ENCODE measurements around the gene WLS.

The WLS gene

DNA sequence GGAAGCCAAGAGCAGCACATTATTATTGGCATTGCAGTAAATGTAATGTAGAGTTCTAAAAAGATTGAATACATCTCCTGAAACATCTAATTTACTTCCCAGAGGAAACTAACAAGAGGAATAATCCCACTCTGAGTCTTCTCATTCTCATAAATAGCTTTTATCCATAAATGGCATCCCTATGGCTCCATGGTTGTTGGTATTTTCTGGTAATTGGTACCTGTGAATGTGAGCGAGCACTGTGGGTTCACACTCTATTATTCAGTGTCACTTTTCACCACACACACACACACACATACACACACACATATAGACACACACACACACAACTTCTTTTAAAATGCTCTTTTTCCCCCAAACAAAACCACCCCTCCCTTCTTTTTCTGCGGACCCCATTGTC is 4.7 kb upstream of the WLS start:
- H3K36me3 Mint-ChIP-seq (ENCODE audit: low read depth): no peaks in the 10 kb centered on the region
- peaks cover 47% of the 10 kb centered on the region for H3K27me3 Mint-ChIP-seq
- intact Hi-C loops (cut with micrococcal nuclease): no loop called here
- H3K4me3 Mint-ChIP-seq: no peak overlapping the region
- H3K27ac Mint-ChIP-seq: no peak overlapping the region
- no peaks in the 10 kb centered on the region for H3K9me3 Mint-ChIP-seq
- peaks cover 23% of the 10 kb centered on the region for H3K4me1 Mint-ChIP-seq (ENCODE audit: low read depth)

DNA sequence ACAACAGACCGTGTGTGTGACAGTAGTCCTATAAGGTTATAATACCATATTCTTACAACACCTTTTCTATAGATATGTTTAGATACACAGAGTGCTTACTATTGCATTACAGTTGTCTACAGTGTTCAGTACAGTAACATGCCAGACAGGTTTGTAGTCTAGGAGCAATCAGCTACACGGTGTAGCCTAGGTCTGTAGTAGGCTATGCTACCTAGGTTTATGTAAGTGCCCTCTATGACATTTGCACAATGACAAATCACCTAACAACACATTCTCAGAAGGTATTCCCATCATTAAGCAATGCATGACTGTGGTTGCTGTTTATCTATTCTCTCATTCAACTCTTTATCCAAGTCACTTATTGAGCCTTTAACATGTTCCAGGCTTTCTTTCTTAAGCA is 1.8 kb upstream of the WLS start:
- Mint-ChIP-seq H3K4me3 (no peak overlapping the region), H3K27me3 (peaks cover 56% of the 10 kb centered on the region), H3K27ac (no peak overlapping the region), H3K36me3 (ENCODE audit: low read depth) (peaks cover 7% of the 10 kb centered on the region), H3K4me1 (ENCODE audit: low read depth) (peaks cover 36% of the 10 kb centered on the region), H3K9me3 (no peaks in the 10 kb centered on the region)
- intact Hi-C loops (cut with micrococcal nuclease): loop anchor here (5.0 kb wide), 1 partner anchor 38 kb away; no protein-coding TSS in a partner anchor

DNA sequence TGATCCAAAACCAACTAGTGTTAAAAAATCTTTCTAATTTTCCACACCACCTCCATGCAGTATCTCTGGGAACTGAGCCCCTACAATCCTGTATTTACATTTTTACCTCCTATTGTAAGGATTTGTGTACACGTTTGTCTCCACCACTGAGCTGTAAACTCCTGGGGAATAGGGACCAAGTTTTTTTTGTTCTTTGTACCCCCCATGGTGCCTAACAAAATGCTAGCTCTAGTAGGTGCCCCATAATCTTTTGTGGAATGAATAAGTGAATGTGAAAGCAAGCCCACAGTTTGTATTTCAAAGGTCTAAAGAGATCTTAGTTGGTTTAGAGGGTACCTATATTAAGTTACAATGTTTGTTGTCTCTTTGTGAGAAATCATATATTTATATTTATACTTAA is 879 bp upstream of the WLS start:
- H3K27ac Mint-ChIP-seq: peak overlapping the region; percentile 80
- H3K27me3 Mint-ChIP-seq: peaks cover 52% of the 10 kb centered on the region
- H3K36me3 Mint-ChIP-seq (ENCODE audit: low read depth): peaks cover 7% of the 10 kb centered on the region
- peaks cover 39% of the 10 kb centered on the region for H3K4me1 Mint-ChIP-seq (ENCODE audit: low read depth)
- no peaks in the 10 kb centered on the region for H3K9me3 Mint-ChIP-seq
- intact Hi-C loops (cut with micrococcal nuclease): loop anchor here (5.0 kb wide), 1 partner anchor 39 kb away; no protein-coding TSS in a partner anchor
- peak overlapping the region; percentile 92 for H3K4me3 Mint-ChIP-seq

DNA sequence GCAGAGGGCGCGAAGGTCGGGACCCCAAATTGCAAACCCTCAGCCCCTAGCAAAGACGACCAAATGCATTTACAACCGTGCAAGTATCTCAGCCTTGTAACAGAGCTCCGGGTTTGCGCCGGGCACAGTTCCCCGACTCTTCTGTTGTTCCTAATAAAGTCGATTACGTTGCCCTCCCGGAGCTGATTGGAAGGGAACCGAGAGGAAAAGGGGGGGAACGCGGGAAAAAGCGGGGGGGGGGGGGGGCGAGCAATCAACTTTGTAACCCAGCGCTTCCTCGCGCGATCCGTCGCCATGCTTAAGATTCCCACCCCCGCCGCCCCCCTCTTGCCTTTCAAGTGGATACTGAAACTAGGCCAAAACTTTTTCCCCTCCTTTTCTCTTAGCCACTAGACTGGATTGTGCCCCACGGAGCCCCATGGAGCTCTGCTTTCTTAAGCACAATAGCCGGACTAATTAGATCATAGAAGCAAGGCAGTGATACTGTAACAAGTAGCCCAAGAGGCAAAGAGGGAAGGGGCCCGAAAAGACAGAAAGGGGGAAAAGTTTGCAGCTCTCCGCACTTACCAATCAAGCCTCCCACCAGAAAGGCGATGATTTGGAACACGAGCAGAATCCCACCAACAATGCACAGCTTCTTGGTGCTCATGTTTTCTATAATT is 565 bp downstream of the WLS start:
- Mint-ChIP-seq H3K4me1 (ENCODE audit: low read depth) (peaks cover 39% of the 10 kb centered on the region), H3K9me3 (no peaks in the 10 kb centered on the region), H3K27me3 (peaks cover 43% of the 10 kb centered on the region), H3K36me3 (ENCODE audit: low read depth) (peaks cover 7% of the 10 kb centered on the region), H3K4me3 (peak overlapping the region; percentile 92), H3K27ac (peak overlapping the region; percentile 80)
- intact Hi-C loops (cut with micrococcal nuclease): loop anchor here (5.0 kb wide), 1 partner anchor 41 kb away; no protein-coding TSS in a partner anchor

DNA sequence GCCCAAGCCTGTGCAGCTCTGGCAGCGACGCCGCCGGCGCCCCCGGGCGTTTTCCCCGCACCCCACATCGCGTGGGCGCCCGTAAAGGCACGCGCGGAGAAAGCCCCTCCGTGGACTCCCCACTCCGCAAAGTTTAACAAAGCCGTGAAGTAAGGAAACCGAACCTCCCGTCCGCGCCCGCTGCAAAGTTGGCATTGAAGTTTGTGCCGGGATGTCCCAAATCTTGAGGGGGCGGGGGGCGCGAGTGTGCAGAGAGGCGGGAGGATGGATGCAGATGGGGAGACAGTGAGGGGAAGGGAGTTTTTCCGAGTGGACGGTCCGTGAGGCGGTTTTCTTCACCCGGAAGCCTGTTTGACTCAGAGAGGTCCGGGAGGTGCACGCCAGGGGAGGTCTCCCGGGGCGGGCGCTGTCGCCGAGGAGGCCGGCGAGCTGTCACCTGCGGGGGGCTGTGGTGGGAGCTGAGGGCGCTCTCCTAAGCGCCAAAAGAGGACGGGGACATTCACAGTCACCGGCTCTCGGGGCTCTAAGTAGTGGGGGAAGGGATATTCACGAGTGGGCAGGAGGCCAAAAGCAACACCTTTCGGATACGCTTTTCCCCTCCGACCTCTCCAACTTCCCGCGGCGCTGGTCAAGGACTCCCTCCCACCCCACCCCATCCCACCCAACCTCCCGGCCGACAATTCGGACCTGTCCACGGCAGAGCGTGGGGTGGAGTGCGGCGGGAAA is 1.3 kb downstream of the WLS start:
- intact Hi-C loops (cut with micrococcal nuclease): loop anchor here (5.0 kb wide), 1 partner anchor 41 kb away; no protein-coding TSS in a partner anchor
- peaks cover 40% of the 10 kb centered on the region for H3K27me3 Mint-ChIP-seq
- H3K27ac Mint-ChIP-seq: peak overlapping the region; percentile 80
- H3K4me1 Mint-ChIP-seq (ENCODE audit: low read depth): peaks cover 39% of the 10 kb centered on the region
- H3K36me3 Mint-ChIP-seq (ENCODE audit: low read depth): peaks cover 7% of the 10 kb centered on the region
- peak overlapping the region; percentile 92 for H3K4me3 Mint-ChIP-seq
- H3K9me3 Mint-ChIP-seq: no peaks in the 10 kb centered on the region

DNA sequence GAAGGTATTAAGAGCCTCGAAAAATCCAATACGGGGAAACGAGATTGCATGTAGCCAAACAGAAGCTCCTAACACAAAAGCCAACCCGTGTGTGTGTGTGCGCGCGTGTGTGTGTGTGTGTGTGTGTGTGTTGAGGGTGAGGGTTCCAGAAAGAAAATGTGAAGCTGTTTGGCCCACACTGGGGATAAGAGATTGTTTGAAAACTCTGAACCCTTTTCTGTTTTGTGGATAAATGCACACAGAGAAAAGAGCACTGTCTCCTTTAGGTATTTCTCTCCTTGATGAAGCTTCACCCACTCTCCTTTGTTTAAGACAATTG is 1.9 kb downstream of the WLS start:
- intact Hi-C loops (cut with micrococcal nuclease): loop anchor here (5.0 kb wide), 1 partner anchor 42 kb away; no protein-coding TSS in a partner anchor
- Mint-ChIP-seq H3K27me3 (peaks cover 40% of the 10 kb centered on the region), H3K4me3 (peak overlapping the region; percentile 92)

DNA sequence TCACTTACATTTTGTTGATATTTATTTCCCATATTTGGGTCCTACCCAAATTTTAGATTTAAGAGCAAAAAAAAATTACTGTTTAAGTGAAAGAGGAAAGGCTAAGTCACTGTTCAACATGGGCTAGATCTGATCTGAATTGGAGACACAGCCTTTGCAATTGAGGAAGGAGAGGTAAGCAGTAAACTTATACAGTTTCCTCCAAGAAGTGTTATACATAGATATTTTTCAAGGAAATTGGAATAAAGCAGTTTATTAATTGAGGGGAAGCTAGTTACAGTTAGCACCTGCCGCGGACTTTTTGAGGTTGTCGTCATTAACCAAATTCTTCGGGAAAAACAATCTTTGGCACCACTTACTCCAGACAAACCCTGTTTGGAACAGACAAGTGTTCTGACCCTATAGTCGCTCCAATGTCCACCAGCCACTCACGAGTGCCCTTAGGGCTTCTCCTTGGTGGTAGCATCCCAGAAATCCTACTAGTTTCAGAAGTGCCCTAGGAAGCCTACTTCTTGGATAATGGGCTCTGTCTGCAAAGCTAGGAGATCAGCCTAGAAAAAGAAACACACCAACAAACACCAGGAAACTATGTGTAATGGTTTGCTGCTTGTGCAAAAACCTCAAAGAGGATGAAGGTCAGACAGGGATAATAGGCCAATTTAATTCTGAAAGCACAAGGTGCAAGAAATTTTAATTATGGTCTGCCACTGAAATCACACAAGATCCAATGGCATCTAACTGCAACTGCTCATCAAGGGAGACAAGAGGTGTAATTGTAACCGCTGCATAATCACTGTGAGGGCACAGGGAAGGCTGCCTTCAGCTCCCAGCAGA is 2.5 kb downstream of the WLS start:
- peaks cover 39% of the 10 kb centered on the region for H3K4me1 Mint-ChIP-seq (ENCODE audit: low read depth)
- peaks cover 36% of the 10 kb centered on the region for H3K27me3 Mint-ChIP-seq

More for the DNA sequence above, 1.9 kb downstream of the WLS start:
- Mint-ChIP-seq H3K4me1 (ENCODE audit: low read depth) (peaks cover 39% of the 10 kb centered on the region), H3K36me3 (ENCODE audit: low read depth) (peaks cover 7% of the 10 kb centered on the region), H3K9me3 (no peaks in the 10 kb centered on the region), H3K27ac (peak overlapping the region; percentile 80)

DNA sequence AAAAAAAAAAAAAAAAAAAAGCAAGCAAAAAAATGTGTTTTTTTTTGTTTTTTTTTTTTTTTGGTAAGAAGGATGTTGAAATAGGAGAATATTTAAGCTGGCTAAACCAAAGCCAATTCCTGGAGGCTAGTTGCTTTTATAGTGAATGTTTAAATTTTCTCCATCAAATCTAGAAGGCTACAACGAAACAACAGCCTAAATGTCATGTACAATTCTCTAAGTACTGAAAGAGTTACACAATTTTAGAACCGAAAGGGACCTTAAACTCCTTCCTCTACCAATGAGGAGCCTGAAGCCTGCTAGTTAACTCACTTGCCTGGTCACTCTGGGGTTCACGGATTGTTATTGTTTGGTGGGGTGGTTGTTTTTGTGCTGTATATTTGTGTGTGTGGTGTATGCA is 3.5 kb downstream of the WLS start:
- peaks cover 7% of the 10 kb centered on the region for H3K36me3 Mint-ChIP-seq (ENCODE audit: low read depth)
- no peak overlapping the region for H3K4me3 Mint-ChIP-seq
- intact Hi-C loops (cut with micrococcal nuclease): loop anchor here (10.0 kb wide), 1 partner anchor 116 kb away; no protein-coding TSS in a partner anchor
- H3K27ac Mint-ChIP-seq: no peak overlapping the region
- no peaks in the 10 kb centered on the region for H3K9me3 Mint-ChIP-seq
- H3K4me1 Mint-ChIP-seq (ENCODE audit: low read depth): peaks cover 39% of the 10 kb centered on the region
- peaks cover 28% of the 10 kb centered on the region for H3K27me3 Mint-ChIP-seq

More for the DNA sequence above, 2.5 kb downstream of the WLS start:
- intact Hi-C loops (cut with micrococcal nuclease): loop anchor here (5.0 to 10.0 kb wide), 2 partner anchors 42 to 115 kb away; no protein-coding TSS in a partner anchor
- no peaks in the 10 kb centered on the region for H3K9me3 Mint-ChIP-seq
- H3K4me3 Mint-ChIP-seq: no peak overlapping the region
- no peak overlapping the region for H3K27ac Mint-ChIP-seq
- peaks cover 7% of the 10 kb centered on the region for H3K36me3 Mint-ChIP-seq (ENCODE audit: low read depth)

DNA sequence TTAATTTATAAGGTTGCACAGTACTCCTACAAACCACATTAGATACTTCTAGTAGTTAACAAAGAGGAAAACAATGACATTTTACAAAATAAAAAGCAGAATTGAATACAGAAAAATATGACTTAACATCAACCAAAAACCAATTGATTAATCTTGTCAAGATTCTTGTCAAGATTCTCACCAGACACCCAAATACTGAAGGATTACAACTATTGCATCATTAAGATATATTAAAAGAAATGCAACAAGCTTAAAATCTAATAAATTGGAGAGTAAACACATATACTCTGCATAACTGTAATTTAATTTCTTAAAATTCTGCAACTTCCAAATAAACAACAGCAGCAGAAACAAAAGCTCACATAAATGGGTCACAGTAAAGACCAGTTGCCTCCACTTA is 4.7 kb downstream of the WLS start:
- H3K27ac Mint-ChIP-seq: no peak overlapping the region
- H3K4me1 Mint-ChIP-seq (ENCODE audit: low read depth): peaks cover 29% of the 10 kb centered on the region
- H3K36me3 Mint-ChIP-seq (ENCODE audit: low read depth): peaks cover 7% of the 10 kb centered on the region
- no peaks in the 10 kb centered on the region for H3K9me3 Mint-ChIP-seq
- intact Hi-C loops (cut with micrococcal nuclease): loop anchor here (10.0 kb wide), 1 partner anchor 117 kb away; no protein-coding TSS in a partner anchor
- H3K27me3 Mint-ChIP-seq: peaks cover 17% of the 10 kb centered on the region
- no peak overlapping the region for H3K4me3 Mint-ChIP-seq

DNA sequence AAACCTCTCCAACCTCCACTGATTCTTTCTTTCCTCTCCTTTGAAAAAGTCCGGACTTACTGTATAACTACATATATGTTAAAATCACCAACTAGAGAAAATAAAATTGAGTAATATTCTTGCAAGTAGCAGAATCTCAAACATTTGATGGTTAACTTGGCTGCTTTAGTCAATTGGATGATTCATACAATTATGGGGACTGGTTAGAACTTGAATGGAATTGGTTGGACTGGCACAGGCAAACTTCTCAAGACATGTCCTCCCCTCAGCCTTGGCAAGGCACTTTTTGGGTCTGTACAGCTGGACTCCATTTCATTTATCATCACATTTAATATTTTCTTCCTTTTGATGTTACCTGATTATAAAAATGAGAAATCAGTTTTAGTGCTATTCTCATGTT is 6.5 kb downstream of the WLS start:
- Mint-ChIP-seq H3K36me3 (ENCODE audit: low read depth) (peaks cover 2% of the 10 kb centered on the region), H3K9me3 (no peaks in the 10 kb centered on the region), H3K27ac (no peak overlapping the region), H3K4me1 (ENCODE audit: low read depth) (peaks cover 25% of the 10 kb centered on the region), H3K4me3 (no peak overlapping the region), H3K27me3 (peaks cover 7% of the 10 kb centered on the region)
- intact Hi-C loops (cut with micrococcal nuclease): loop anchor here (10.0 kb wide), 1 partner anchor 119 kb away; no protein-coding TSS in a partner anchor

DNA sequence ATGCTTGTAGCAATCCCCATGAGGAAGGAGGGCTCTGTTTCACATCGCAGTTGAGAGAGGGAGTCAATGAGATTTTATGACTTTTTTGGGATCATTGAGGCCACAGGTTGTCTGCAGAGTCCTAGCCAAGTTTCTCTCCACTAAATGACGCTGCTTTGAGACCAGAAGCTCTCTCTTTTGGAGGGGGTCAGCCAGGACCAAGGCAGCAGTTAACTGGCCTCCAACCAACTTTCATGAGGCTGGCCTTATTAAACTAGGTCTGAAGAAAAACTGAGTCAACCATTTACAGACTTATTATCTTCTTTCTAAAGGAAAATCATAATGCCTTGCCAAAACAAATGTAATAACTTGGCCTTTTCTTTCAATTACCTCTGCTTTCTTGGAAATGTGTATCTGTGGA is 8.6 kb downstream of the WLS start:
- Mint-ChIP-seq H3K27ac (no peak overlapping the region), H3K36me3 (ENCODE audit: low read depth) (no peaks in the 10 kb centered on the region), H3K9me3 (no peaks in the 10 kb centered on the region), H3K27me3 (no peaks in the 10 kb centered on the region), H3K4me3 (no peak overlapping the region), H3K4me1 (ENCODE audit: low read depth) (peaks cover 5% of the 10 kb centered on the region)
- intact Hi-C loops (cut with micrococcal nuclease): loop anchor here (10.0 kb wide), 1 partner anchor 121 kb away; no protein-coding TSS in a partner anchor

DNA sequence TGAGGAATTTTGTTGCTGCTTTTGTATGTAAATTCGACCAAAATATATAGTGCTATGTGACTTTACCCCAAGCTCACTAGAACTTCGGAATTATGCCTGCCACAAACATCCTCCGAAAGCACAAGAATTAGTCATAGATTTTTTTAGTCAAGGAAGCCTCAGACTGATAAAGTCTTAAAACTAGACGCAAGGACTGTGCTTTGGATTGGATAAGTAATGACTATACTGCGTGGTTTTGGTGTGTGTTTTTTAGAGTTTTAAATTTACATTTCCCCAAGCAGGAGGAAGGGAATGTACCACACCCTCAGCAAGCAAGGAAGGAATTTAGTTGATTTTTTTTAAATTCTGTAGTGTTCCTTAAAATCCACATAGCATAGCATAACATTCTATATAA is 10.3 kb downstream of the WLS start:
- Mint-ChIP-seq H3K27me3 (no peaks in the 10 kb centered on the region), H3K4me3 (no peak overlapping the region), H3K9me3 (no peaks in the 10 kb centered on the region), H3K4me1 (ENCODE audit: low read depth) (peaks cover 5% of the 10 kb centered on the region), H3K36me3 (ENCODE audit: low read depth) (no peaks in the 10 kb centered on the region), H3K27ac (no peak overlapping the region)
- intact Hi-C loops (cut with micrococcal nuclease): loop anchor here (10.0 kb wide), 1 partner anchor 123 kb away; no protein-coding TSS in a partner anchor

Measured in dendritic cell treated with granulocyte-macrophage colony-stimulating factor and Interleukin-4, amounts not matched to agents 40 ng/mL and 50 ng/mL, for 4 days (primary cell).